ENCODE measurements around the gene F13A1.

F13A1 gene

GRCh38 chr6:6179858-6180623 is 140.4 kb downstream of the F13A1 start:
- Histone ChIP-seq H3K9me3 (replicated peaks; ENCODE audit: low read length) (no peaks in the 10 kb centered on the region), H3K4me1 (ENCODE audit: control insufficient read depth, insufficient read depth, low read length) (no peaks in the 10 kb centered on the region), H3K4me2 (ENCODE audit: low read length) (no peak overlapping the region), H3K27me3 (ENCODE audit: control insufficient read depth, insufficient read depth, low read length) (no peaks in the 10 kb centered on the region), H3K4me3 (ENCODE audit: low read length) (no peak overlapping the region), H3K36me3 (ENCODE audit: insufficient read depth, low read length) (no peaks in the 10 kb centered on the region), H3K9ac (ENCODE audit: low read depth, low read length) (no peak overlapping the region)

GRCh38 chr6:6178795-6179194 is 141.7 kb downstream of the F13A1 start:
- H3K9me3 ChIP-seq (replicated peaks; ENCODE audit: low read length) = no peaks in the 10 kb centered on the region
- no peaks in the 10 kb centered on the region for H3K4me1 ChIP-seq (ENCODE audit: control insufficient read depth, insufficient read depth, low read length)
- H3K36me3 ChIP-seq (ENCODE audit: insufficient read depth, low read length) = no peaks in the 10 kb centered on the region
- no peaks in the 10 kb centered on the region for H3K27me3 ChIP-seq (ENCODE audit: control insufficient read depth, insufficient read depth, low read length)
- H3K9ac ChIP-seq (ENCODE audit: low read depth, low read length) = no peak overlapping the region
- no peak overlapping the region for H3K4me2 ChIP-seq (ENCODE audit: low read length)
- no peak overlapping the region for H3K4me3 ChIP-seq (ENCODE audit: low read length)

GRCh38 chr6:6177754-6178153 is 142.7 kb downstream of the F13A1 start:
- no peaks in the 10 kb centered on the region for H3K36me3 ChIP-seq (ENCODE audit: insufficient read depth, low read length)
- H3K4me3 ChIP-seq (ENCODE audit: low read length) = no peak overlapping the region
- H3K9ac ChIP-seq (ENCODE audit: low read depth, low read length) = no peak overlapping the region
- no peaks in the 10 kb centered on the region for H3K27me3 ChIP-seq (ENCODE audit: control insufficient read depth, insufficient read depth, low read length)
- H3K4me1 ChIP-seq (ENCODE audit: control insufficient read depth, insufficient read depth, low read length) = no peaks in the 10 kb centered on the region
- no peak overlapping the region for H3K4me2 ChIP-seq (ENCODE audit: low read length)
- no peaks in the 10 kb centered on the region for H3K9me3 ChIP-seq (replicated peaks; ENCODE audit: low read length)

GRCh38 chr6:6176586-6177228 is 143.8 kb downstream of the F13A1 start:
- Histone ChIP-seq H3K9me3 (replicated peaks; ENCODE audit: low read length) (no peaks in the 10 kb centered on the region), H3K27me3 (ENCODE audit: control insufficient read depth, insufficient read depth, low read length) (no peaks in the 10 kb centered on the region), H3K4me3 (ENCODE audit: low read length) (no peak overlapping the region), H3K4me2 (ENCODE audit: low read length) (no peak overlapping the region), H3K4me1 (ENCODE audit: control insufficient read depth, insufficient read depth, low read length) (no peaks in the 10 kb centered on the region), H3K9ac (ENCODE audit: low read depth, low read length) (no peak overlapping the region), H3K36me3 (ENCODE audit: insufficient read depth, low read length) (no peaks in the 10 kb centered on the region)

- Histone ChIP-seq H3K9me3 (replicated peaks; ENCODE audit: low read length) (no peaks in the 10 kb centered on the region), H3K9ac (ENCODE audit: low read depth, low read length) (no peak overlapping the region), H3K4me2 (ENCODE audit: low read length) (no peak overlapping the region), H3K27me3 (ENCODE audit: control insufficient read depth, insufficient read depth, low read length) (no peaks in the 10 kb centered on the region), H3K4me3 (ENCODE audit: low read length) (no peak overlapping the region), H3K4me1 (ENCODE audit: control insufficient read depth, insufficient read depth, low read length) (no peaks in the 10 kb centered on the region), H3K36me3 (ENCODE audit: insufficient read depth, low read length) (no peaks in the 10 kb centered on the region)
Measured at GRCh38 chr6:6176127-6176526, 144.3 kb downstream of the F13A1 start.

- no peaks in the 10 kb centered on the region for H3K36me3 ChIP-seq (ENCODE audit: insufficient read depth, low read length)
- no peaks in the 10 kb centered on the region for H3K4me1 ChIP-seq (ENCODE audit: control insufficient read depth, insufficient read depth, low read length)
- H3K4me3 ChIP-seq (ENCODE audit: low read length) = no peak overlapping the region
- H3K4me2 ChIP-seq (ENCODE audit: low read length) = no peak overlapping the region
- H3K9me3 ChIP-seq (replicated peaks; ENCODE audit: low read length) = no peaks in the 10 kb centered on the region
- H3K27me3 ChIP-seq (ENCODE audit: control insufficient read depth, insufficient read depth, low read length) = no peaks in the 10 kb centered on the region
- H3K9ac ChIP-seq (ENCODE audit: low read depth, low read length) = no peak overlapping the region
Measured at GRCh38 chr6:6169141-6169540, 151.3 kb downstream of the F13A1 start.

GRCh38 chr6:6166064-6166463 is 154.4 kb downstream of the F13A1 start:
- Histone ChIP-seq H3K9me3 (replicated peaks; ENCODE audit: low read length) (no peaks in the 10 kb centered on the region), H3K4me2 (ENCODE audit: low read length) (no peak overlapping the region), H3K36me3 (ENCODE audit: insufficient read depth, low read length) (no peaks in the 10 kb centered on the region), H3K27me3 (ENCODE audit: control insufficient read depth, insufficient read depth, low read length) (no peaks in the 10 kb centered on the region), H3K4me1 (ENCODE audit: control insufficient read depth, insufficient read depth, low read length) (no peaks in the 10 kb centered on the region), H3K4me3 (ENCODE audit: low read length) (no peak overlapping the region), H3K9ac (ENCODE audit: low read depth, low read length) (no peak overlapping the region)

- no peak overlapping the region for H3K4me3 ChIP-seq (ENCODE audit: low read length)
- no peaks in the 10 kb centered on the region for H3K36me3 ChIP-seq (ENCODE audit: insufficient read depth, low read length)
- H3K4me1 ChIP-seq (ENCODE audit: control insufficient read depth, insufficient read depth, low read length) = no peaks in the 10 kb centered on the region
Measured at GRCh38 chr6:6164367-6164766, 156.1 kb downstream of the F13A1 start.

GRCh38 chr6:6154335-6154734 is 166.1 kb downstream of the F13A1 start:
- Histone ChIP-seq H3K4me1 (ENCODE audit: control insufficient read depth, insufficient read depth, low read length) (no peaks in the 10 kb centered on the region), H3K4me3 (ENCODE audit: low read length) (no peak overlapping the region), H3K27me3 (ENCODE audit: control insufficient read depth, insufficient read depth, low read length) (no peaks in the 10 kb centered on the region), H3K9me3 (replicated peaks; ENCODE audit: low read length) (no peaks in the 10 kb centered on the region), H3K36me3 (ENCODE audit: insufficient read depth, low read length) (no peaks in the 10 kb centered on the region), H3K9ac (ENCODE audit: low read depth, low read length) (no peak overlapping the region), H3K4me2 (ENCODE audit: low read length) (no peak overlapping the region)

More at GRCh38 chr6:6164367-6164766, 156.1 kb downstream of the F13A1 start:
- no peaks in the 10 kb centered on the region for H3K27me3 ChIP-seq (ENCODE audit: control insufficient read depth, insufficient read depth, low read length)
- H3K9ac ChIP-seq (ENCODE audit: low read depth, low read length) = no peak overlapping the region
- no peaks in the 10 kb centered on the region for H3K9me3 ChIP-seq (replicated peaks; ENCODE audit: low read length)
- H3K4me2 ChIP-seq (ENCODE audit: low read length) = no peak overlapping the region

GRCh38 chr6:6152060-6152459 is 168.4 kb downstream of the F13A1 start:
- no peaks in the 10 kb centered on the region for H3K9me3 ChIP-seq (replicated peaks; ENCODE audit: low read length)
- H3K4me2 ChIP-seq (ENCODE audit: low read length) = no peak overlapping the region
- H3K4me1 ChIP-seq (ENCODE audit: control insufficient read depth, insufficient read depth, low read length) = no peaks in the 10 kb centered on the region
- no peaks in the 10 kb centered on the region for H3K27me3 ChIP-seq (ENCODE audit: control insufficient read depth, insufficient read depth, low read length)
- no peak overlapping the region for H3K4me3 ChIP-seq (ENCODE audit: low read length)
- no peak overlapping the region for H3K9ac ChIP-seq (ENCODE audit: low read depth, low read length)
- H3K36me3 ChIP-seq (ENCODE audit: insufficient read depth, low read length) = no peaks in the 10 kb centered on the region

GRCh38 chr6:6148192-6148815 is 172.2 kb downstream of the F13A1 start:
- Histone ChIP-seq H3K9ac (ENCODE audit: low read depth, low read length) (no peak overlapping the region), H3K27me3 (ENCODE audit: control insufficient read depth, insufficient read depth, low read length) (no peaks in the 10 kb centered on the region), H3K4me1 (ENCODE audit: control insufficient read depth, insufficient read depth, low read length) (no peaks in the 10 kb centered on the region), H3K36me3 (ENCODE audit: insufficient read depth, low read length) (no peaks in the 10 kb centered on the region), H3K4me3 (ENCODE audit: low read length) (no peak overlapping the region), H3K9me3 (replicated peaks; ENCODE audit: low read length) (no peaks in the 10 kb centered on the region), H3K4me2 (ENCODE audit: low read length) (no peak overlapping the region)

Measured in skeletal muscle satellite cell (primary cell).